HG02759 (cell line): ENCODE results near the gene ALOX12B.
"Not testable (repeated sequence)": the region's sequence is repeated elsewhere in the genome, so short reads cannot be mapped to it uniquely, and the experiment has no call there.

Experiments used
- ATAC-seq: cut with Tn5 transposase; IDR thresholded peaks from one replicate; pipeline ENCODE4 v1.9.1; 2021; ENCODE audit warnings: mild to moderate bottlenecking, moderate library complexity; ENCODE audit not compliant: unreplicated experiment

The ALOX12B gene

DNA sequence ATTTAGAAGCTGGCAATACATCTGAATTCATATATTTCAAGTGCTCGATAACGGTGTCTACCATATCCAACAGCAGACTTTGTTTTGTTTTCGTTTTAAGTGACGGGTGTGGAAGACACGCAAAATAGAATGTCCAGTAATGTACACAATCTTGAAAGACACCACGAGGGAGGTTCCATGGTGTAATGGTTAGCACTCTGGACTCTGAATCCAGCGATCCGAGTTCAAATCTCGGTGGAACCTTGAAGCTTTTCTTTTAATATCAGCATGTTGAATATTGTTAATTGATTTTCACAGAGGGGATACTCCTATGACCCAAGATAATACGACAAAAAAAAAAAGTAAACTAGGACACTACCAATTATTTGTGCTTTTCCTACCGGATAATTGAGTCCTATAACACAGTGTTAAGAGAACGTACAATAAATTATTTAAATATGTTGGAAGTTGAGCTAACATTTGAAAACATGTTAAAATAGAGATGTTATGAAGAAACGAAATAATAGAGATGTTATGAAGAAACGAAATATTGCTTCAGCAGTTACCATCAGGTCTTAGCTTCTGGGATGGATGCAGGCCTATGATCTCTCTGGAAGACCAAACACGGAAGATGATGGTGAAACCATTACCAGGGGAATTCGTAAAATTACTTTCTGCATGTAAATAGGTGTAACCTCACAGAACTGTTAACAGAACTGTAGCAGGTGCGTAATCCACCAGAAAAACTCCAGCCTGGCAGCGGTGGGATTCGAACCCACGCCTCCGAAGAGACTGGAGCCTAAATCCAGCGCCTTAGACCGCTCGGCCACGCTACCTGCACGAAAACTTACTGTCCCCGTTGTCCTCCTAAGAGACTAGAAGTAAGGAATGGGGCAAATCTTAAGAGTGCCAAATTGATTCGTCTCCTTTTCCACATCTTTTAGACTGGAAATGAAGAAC, 32.3 kb upstream of the ALOX12B start:
- no peak for ATAC-seq

DNA sequence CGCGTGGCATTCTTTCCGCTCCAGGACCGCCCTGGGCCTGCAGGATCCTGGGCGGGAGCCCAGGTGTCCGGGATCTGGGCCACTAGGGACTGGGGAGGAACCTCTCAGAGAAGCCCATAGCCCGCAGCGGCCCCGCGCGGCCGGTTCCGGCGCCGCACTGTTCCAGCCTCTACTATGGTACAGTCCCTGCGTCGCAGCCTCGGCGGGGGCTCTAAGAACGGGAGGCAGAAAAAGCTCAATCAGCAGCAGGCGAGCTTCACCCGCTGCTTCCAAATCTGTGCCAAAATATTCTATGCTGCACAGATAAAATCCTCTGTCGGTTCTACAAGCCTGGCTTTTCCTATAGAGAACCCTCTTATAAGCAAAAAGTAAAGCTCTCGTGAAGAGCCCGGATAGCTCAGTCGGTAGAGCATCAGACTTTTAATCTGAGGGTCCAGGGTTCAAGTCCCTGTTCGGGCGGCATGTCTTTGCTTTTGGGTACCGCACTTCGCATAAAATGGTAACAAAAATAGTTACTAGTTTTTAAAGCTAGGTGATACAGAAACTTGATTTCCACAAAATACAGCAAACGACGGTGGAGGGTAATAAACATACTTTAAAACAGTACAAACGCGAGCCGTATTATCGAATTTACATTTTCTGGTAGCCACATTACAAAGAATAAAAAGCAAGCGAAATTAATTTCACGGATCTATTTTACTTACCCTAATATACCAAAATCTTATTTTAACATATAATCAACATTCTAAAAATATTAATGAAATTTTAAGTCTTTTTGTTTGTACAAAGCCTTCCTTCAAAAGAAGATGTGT, 31.5 kb upstream of the ALOX12B start:
- ATAC-seq: peak; percentile 51

DNA sequence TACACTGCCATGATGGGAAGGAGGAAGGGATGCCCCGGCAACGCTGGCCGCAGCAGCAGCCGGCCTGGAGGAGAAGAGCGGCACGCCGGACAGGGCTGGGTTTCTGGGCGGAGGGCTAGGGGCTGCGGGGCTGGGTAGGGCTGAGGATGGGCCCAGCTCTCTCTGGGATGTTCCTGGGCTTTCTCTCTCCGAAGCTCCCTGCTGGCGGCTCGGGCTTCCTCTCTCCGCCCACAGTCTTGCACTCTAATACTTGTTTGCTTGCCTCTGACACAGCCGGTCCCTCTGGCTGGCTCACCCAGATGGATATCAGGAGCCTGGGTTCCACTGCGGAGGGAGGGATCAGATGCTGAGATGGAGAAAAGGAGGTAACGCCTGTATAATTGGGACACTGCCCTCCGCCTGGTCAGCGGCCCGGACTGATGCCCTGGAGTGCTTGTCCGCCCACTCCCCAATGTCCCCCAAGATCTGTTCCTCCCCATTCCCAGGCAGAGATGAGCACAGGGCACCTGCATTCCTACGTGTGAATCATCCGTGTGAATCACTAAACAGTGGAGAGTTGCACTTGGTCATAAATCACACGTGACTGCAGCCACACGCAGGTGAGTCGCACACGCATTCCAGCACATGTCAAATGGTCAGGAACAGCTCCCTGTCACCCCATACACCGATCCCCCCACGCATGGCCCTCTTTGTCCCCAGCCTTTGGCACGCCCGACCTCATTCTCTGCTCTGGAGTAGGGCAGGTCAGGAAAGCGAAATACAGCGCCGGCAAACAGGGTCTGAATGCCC, 30.7 kb upstream of the ALOX12B start, which contains the start of gene ALOXE3:
Gene ALOXE3, minus strand, starts transcription at position 535 of the 789 bp plus-strand sequence. Its CDS starts 524 bp downstream, at position 11.
- no peak for ATAC-seq

DNA sequence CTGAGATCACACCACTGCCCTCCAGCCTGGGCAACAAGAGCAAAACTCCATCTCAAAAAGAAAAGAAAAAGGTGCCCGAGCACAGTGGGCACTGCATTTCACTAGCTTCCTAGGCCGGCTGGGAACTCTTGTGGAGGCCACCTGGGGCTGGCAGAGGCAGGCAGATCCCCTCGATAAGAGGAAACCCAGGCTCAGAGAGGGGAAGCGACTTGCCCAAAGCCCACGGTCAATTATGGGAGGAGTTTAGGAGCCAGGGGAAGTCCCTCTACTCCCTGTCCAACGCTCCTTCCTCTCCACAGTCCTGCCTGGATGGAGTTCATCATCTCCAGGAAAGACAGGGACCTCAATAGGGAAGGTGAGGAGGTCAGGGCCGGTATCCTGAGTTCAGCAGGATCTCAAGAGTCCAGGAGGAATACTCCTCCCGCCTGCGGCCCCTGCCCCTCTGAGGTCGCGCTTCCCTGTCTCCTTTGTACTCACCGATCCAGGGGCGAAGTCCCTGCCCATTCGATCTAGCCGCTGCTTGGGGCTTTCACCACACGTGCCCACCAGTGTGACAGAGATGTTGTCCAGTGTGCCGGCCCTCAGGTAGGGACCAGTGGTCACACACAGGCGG, 30.0 kb upstream of the ALOX12B start:
- no peak for ATAC-seq

DNA sequence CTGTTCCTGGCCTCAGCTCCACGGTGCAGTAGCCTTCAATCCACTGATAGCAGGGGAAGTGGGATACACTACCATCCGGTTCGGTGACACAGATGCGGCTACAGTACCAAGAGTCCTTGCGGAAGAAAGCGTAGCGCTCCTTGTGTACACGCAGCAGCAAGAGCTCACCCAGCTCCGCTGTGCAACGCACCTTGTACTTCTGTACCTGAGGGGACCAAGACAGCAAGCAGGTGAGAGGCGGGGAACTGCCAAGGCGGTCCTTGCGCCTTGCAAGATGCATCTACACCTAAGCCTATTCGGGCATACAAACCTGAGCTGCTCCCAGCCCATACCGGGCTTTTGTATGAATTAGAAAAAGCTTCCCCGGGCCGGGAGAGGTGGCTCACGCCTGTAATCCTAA, 29.3 kb upstream of the ALOX12B start:
- no peak for ATAC-seq

DNA sequence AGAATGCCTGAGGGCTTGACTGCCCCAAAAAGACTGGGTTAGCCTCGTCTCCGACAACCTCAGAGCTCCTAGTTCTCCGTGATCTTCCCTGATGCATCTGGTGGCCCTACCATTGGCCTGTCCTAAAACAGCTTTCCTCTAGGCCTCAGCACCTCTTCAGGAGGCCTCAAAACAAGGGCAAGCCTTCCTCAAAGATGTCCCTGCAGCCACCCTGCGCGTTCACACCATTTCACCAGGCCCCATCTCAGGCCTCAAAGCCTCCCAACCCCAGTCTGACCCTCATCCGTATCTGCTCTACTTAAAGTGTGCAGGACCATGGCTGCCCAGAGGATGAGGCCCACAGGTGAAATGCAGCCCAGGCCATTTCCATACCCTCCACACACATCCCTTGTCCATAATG, 23.4 kb upstream of the ALOX12B start:
- no peak for ATAC-seq

DNA sequence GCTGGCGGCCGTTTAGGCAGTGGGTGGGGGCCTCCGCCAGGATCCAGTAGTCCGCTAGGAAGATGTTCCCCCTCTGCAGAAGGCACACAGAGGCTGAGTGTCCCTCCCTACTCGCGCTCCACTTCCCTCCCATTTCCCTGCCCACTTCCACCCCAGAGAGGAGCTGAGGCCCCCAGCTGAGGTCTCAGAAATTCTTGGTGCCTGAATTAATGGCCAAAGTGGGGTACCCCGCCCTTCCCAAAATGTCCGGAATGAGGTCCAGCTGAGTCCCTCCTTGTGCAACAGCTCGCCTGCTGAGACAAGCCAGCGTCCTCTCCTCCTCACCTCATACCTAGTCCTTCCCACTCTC, 22.9 kb upstream of the ALOX12B start:
- no peak for ATAC-seq

DNA sequence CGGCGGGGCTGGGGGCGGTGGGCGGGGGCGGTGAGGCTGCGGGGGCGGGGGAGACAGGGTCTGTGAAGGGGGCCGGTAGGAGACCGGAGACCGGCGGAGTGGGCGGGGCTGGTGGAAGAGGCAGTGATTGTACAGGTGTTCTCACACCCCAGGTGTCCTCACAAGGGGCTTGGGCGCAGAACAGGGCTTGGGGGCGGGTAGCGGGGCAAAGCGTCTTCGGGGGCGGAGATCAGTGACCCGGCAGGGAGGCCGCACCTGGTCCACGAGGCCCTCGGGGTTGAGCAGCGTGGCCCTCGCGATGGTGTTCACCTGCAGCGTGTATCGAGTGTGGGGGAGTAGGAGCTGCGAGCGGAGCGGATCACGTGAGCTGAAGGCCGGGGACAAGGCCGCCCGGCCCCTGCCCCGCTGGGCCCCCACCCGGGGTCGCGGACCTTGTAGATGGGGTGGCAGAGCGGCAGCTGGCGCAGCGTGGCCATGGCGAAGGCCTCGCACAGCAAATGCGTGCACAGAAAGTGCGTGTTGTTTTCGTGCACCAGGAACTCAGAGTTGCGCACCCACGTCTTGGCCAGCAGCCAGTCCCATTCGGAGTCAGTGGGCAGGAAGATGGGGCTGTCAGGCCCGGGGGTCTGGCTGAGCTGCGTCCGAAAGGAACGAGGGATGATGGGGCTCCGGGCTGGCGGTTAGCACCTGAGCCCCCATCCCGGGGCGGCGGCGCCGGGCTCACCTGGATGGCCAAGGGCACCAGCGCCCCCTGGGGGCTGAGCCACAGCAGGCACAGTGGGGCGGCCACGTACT, 22.3 kb upstream of the ALOX12B start:
- no peak for ATAC-seq

DNA sequence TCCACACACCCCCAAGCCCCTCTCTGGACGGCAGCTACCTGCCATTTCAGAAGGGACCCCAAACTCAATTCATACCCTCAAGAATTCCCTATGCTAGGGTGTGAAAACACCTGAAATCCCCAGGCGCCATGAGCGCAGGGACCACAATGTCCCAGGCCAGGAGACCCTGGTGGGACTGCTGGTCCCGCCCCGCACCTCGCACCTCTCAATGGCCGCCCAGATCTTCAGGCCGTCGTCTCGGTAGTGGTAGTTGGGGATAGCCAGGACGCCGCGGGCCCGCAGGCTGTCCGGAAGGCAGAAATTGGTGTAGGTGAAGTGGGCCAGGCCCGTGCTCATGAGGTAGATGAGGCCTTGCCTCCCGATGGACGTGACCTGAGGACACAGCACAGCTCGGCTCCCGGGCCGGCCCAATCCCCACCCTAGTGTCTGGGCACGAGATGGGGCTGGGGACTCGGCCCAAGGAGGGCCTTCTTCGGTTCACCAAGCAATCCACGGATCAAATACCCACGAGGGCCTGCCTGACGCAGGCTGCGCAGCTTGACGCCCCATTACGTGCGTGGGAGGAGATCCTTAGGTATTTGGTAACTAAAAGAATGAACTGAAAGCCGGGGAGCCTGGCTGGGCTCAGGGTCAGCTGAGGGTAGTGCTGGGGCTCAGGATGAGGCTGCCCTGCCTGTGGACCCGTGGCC, 21.6 kb upstream of the ALOX12B start:
- no peak for ATAC-seq

DNA sequence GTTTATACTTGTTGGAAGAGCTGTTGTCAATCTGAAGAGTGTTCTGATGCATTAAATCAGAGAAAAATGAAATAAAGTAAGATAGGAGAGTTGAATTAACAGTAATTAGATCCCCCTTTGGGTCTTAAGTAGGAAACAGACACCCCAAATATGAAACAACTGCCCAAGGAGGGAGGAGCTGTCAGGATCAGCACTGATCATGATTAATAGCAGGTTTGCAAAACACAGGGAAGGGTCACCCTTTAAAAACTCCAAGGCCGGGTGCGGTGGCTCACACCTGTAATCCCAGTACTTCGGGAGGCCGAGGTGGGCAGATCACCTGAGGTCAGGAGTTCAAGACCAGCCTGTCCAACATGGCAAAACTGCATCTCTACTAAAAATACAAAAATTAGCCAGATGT, 19.5 kb upstream of the ALOX12B start:
- ATAC-seq: not testable (repeated sequence)

DNA sequence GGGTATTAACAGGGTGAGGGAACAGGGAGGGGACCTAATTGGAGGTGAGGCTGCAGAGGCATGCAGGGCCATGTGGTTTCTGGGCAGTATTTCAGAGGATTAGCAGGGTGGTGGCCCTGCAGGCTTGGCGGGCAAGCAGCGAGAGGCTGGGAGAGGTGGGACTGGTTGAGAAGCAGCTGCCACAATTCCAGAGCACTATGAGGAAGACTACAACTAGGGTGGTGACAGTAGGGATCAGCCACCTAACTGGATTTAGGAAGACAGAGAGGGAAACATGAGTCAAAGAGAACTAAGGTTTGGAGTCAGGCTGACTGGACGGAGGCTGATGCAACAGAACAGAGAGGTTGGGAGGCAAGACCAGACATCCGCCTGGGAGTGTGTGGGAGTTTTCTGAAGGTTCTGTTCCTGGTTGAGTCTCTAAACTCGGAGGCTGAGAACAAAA, 18.5 kb upstream of the ALOX12B start:
- no peak for ATAC-seq

DNA sequence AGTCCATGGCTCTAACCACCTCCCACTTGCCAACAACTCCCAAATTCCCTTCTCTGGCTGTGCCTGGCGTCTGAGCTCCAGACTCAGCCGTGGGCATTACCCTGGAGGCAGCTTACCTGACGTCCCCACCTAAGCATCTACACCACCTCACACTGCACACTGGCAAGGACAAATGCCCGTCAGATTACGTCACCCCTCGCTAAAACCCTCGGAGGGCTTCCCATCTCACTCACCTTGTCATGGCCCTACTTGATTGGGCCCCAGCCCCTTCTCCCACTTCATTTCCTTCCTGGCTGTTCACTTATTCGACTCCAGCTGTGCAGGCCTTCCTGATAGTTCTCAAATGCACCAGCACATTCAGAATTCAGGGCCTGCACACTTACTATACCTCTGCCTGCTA, 17.4 kb upstream of the ALOX12B start:
- ATAC-seq: no peak

DNA sequence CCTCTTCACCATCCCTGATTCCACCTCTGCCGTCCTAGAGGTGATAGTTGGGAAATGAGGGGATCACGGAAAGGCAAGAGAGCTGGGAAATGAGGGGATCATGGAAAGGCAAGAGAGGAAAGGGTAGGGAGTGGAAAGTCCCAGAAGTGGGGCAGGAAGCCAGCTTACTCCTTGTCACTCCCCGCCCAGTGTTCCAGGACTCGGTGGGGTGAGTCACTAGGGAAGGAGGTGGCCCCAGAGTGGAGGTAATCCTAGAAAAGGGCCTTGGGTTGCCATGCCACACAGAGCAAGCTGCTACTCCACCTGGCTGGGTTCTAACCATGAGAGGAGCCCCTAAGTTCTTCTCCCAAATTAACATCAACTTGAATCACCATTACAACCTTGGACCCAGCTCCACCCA, 16.0 kb upstream of the ALOX12B start:
- ATAC-seq: no peak

DNA sequence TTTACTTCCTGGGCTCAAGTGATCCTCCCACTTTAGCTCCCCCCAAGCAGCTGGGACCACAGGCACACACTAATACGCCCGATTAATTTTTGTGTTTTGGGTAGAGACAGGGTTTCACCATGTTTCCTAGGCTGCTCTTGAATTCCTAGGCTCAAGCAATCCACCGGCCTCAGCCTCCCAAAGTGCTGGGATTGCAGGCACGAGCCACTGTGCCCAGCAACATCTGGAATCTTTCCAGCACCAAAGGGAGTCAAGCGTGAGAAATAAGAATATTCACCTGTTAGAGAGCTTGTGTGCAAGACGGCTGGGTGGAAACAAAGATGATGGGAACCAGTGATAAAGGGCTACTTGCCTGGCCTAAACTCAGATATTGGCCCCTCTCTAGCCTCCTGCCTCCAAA, 14.2 kb upstream of the ALOX12B start:
- no peak for ATAC-seq

DNA sequence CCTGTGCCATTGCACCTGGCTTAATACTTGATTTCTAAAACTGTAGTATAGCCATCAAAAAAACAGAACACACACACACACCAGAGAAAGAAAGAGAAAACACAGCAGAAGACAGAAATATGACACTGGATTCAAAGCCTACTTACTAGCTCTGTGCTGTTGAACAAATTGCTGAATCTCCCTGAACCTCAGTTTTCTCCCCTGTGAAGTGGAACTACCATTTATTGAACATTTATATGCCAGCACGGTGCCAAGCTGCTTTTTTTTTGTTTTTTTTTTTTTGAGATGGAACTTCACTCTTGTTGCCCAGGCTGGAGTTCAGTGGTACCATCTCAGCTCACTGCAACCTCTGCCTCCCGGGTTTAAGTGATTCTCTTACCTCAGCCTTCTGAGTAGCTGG, 13.2 kb upstream of the ALOX12B start:
- no peak for ATAC-seq

DNA sequence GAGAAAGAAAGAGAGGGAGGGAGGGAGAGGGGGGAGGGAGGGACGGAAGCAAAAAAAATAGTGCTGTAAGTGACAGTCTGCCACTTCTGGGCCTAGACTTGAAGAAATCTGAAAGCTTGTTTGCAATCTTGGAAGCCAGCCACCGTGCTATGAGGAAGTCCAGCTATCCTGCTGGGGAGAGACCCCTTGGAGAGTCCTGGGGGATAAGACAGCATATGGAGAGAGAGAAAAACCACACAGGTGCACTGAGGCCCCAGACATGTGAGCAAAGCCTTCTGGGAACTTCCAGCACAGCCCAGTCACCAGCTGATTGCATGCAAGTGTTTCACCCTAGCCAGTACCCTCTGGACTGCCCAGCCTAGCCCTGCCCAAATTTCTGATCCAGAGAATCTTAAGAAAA, 12.6 kb upstream of the ALOX12B start:
- ATAC-seq: no peak

DNA sequence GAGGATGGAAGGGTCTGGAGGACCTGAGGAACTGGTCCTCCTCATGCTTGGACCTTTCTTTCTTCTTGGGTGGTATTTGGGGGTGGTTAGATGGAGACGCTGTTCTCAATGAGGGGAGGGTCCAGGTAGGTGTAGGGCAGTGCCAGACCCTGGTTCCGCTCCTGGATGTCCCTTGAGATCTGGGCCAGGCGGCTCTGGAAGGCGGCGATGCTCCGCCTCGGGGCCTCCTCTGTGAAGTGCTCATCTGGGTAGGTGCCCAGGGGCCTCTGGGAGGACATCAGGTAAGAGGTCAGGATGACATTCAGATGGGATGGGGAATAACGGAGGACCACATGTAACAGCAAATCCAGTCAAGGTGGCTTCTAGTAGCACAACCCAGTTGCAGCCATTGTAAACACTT, 9.0 kb upstream of the ALOX12B start:
- no peak for ATAC-seq

DNA sequence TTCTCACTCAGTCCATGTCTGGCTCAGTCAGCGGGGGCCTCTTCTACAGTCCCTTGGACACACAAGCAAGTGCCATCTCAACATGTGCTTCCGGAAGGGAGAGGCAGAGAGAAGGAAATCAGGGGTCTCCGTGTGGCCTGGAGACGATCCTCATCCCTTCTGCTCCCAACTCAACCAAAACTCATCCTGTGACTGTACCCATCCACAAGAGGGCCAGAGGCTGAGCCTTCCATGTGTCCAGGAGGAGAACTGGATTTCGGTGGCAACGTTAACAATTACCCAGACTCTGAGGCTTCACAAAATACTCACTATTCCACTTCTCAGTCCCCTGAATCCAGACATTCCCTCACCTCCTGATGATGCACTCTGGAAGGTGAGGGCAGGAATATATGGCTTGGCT, 7.8 kb upstream of the ALOX12B start:
- ATAC-seq: no peak

DNA sequence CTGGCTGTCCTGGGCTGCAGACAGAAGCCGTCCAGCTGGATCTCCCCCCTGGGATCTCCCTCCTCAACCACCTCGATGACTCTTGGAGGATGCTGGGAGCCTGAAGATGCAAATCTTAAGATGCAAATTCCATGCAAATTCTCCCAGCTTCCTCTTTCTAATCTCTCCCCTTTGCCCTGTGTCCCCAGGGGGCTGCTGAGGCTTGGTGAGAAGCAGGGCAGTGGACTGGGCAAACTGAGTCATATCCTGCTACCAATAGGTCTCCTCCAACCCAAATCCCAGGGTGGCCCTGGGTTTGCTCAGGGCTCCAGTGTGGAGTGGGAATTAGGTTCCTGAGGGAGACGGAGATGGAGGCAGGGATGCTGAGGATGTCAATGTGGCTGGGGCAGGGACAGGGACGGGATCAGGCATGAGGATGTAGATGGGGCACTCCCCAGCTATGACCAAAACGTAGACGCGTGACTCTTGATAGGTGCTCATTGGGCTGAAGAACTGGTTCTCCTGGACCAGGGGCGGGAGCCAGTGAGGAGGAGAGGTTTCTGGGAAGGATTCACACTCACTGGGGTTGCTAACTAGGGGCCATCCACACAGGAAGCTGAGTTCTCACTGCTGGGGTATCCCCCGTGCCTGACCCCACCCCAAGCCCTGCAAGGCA, 3.6 kb upstream of the ALOX12B start:
- peak; percentile 67 for ATAC-seq
